22Rv1 (cell line): Measurements from ENCODE around the gene C9orf43.

ENCODE experiments used
- ZFX ChIP-seq: fragments of 450-650 bp; IDR thresholded peaks from 2 replicates; pipeline ENCODE4 v1.6.1; 2017; ENCODE audit warnings: antibody characterized with exemption, borderline replicate concordance
- TF ChIP-seq, protein P1 (sequence below): fragments of 450-650 bp; IDR thresholded peaks from 2 replicates; pipeline ENCODE4 v1.5.1; 2017; ENCODE audit warnings: mild to moderate bottlenecking

GRCh38 chr9:113425072-113425471, 14.5 kb downstream of the C9orf43 start:
- TF ChIP-seq, protein P1, sequence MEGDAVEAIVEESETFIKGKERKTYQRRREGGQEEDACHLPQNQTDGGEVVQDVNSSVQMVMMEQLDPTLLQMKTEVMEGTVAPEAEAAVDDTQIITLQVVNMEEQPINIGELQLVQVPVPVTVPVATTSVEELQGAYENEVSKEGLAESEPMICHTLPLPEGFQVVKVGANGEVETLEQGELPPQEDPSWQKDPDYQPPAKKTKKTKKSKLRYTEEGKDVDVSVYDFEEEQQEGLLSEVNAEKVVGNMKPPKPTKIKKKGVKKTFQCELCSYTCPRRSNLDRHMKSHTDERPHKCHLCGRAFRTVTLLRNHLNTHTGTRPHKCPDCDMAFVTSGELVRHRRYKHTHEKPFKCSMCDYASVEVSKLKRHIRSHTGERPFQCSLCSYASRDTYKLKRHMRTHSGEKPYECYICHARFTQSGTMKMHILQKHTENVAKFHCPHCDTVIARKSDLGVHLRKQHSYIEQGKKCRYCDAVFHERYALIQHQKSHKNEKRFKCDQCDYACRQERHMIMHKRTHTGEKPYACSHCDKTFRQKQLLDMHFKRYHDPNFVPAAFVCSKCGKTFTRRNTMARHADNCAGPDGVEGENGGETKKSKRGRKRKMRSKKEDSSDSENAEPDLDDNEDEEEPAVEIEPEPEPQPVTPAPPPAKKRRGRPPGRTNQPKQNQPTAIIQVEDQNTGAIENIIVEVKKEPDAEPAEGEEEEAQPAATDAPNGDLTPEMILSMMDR = no peak
- TF ChIP-seq ZFX = no peak
